K562 (cell line): ENCODE data around the gene PARK7. TPM values are rescaled to one million over a fixed set of nuclear protein-coding genes. Genes with fewer than 3 reads are reported as not detected.

ENCODE experiments used
- CLOCK ChIP-seq: fragments of 250-450 bp; sonication (Bioruptor Pico); IDR thresholded peaks from 2 replicates; pipeline ENCODE4 v1.4.0; 2020; ENCODE audit warnings: mild to moderate bottlenecking, moderate library complexity, borderline replicate concordance
- EGR1 ChIP-seq: fragments of 450-650 bp; conservative IDR thresholded peaks from 2 replicates; pipeline ENCODE4 v1.6.1; 2017; ENCODE audit warnings: mild to moderate bottlenecking
- ERF ChIP-seq: fragments of 450-650 bp; formaldehyde crosslinking; IDR thresholded peaks from 2 replicates; pipeline ENCODE4 v1.4.0; 2020; ENCODE audit warnings: mild to moderate bottlenecking, mixed read lengths
- ESRRA ChIP-seq: fragments of 450-650 bp; IDR thresholded peaks from 2 replicates; pipeline ENCODE4 v1.6.1; 2014; ENCODE audit warnings: low read depth, mild to moderate bottlenecking, moderate library complexity, borderline replicate concordance
- FOS ChIP-seq: IDR thresholded peaks from 3 replicates; pipeline ENCODE4 v1.6.1; 2011; ENCODE audit not compliant: insufficient read length; ENCODE audit errors: extremely low read depth
- FOXK1 ChIP-seq: sonication (generic); formaldehyde crosslinking; IDR thresholded peaks from 2 replicates; pipeline ENCODE4 v1.8.0; 2022; ENCODE audit warnings: missing genetic modification reagents, mild to moderate bottlenecking, borderline replicate concordance
- HNRNPUL1 ChIP-seq: fragments of 200-400 bp; formaldehyde crosslinking; IDR thresholded peaks from 2 replicates; pipeline ENCODE4 v1.6.1; 2017; ENCODE audit warnings: low read length
- L3MBTL2 ChIP-seq: fragments of 450-650 bp; IDR thresholded peaks from 2 replicates; pipeline ENCODE4 v1.6.1; 2016; ENCODE audit warnings: mild to moderate bottlenecking, moderate library complexity
- PHTF2 ChIP-seq: fragments of 250-450 bp; sonication (Bioruptor Pico); IDR thresholded peaks from 2 replicates; pipeline ENCODE4 v1.5.0; 2021; ENCODE audit warnings: mild to moderate bottlenecking
- PTRF ChIP-seq: fragments of 450-650 bp; IDR thresholded peaks from 2 replicates; pipeline ENCODE4 v1.6.1; 2016; ENCODE audit warnings: mild to moderate bottlenecking, missing genetic modification characterization, missing compliant biosample characterization
- TCFL5 ChIP-seq: fragments of 250-450 bp; sonication (Bioruptor Pico); conservative IDR thresholded peaks from 2 replicates; pipeline ENCODE4 v1.6.1; 2021; ENCODE audit warnings: mild to moderate bottlenecking, moderate library complexity, matching md5 sums
- ZNF12 ChIP-seq: sonication (generic); formaldehyde crosslinking; IDR thresholded peaks from 2 replicates; pipeline ENCODE4 v1.4.0; 2020; ENCODE audit warnings: mild to moderate bottlenecking, missing genetic modification reagents
- ZNF282 ChIP-seq: sonication (generic); formaldehyde crosslinking; IDR thresholded peaks from 2 replicates; pipeline ENCODE4 v1.8.1; 2023; ENCODE audit warnings: missing genetic modification reagents
- ZNF639 ChIP-seq, 2 experiments: fragments of 200-800 bp in 1 of 2; sonication (Bioruptor generic) in 1 of 2; sonication (generic) in 1 of 2; formaldehyde crosslinking in 1 of 2; IDR thresholded peaks in 1 of 2; conservative IDR thresholded peaks in 1 of 2; 2 replicates each; pipeline versions ENCODE4 v1.5.0 to v1.6.1; 2016 to 2020; ENCODE audit warnings: missing compliant biosample characterization in 1 of 2, missing genetic modification characterization in 1 of 2, missing genetic modification reagents in 1 of 2
- ZNF695 ChIP-seq: fragments of 450-650 bp; formaldehyde crosslinking; IDR thresholded peaks from 2 replicates; pipeline ENCODE4 v1.4.0; 2020; ENCODE audit warnings: mild to moderate bottlenecking, moderate library complexity
- ZNF76 ChIP-seq: fragments of 250-450 bp; sonication (Bioruptor Pico); IDR thresholded peaks from 2 replicates; pipeline ENCODE4 v1.4.0; 2020; ENCODE audit warnings: mild to moderate bottlenecking, moderate library complexity, borderline replicate concordance
- polyA plus RNA-seq, 8 experiments: library from polyadenylated mRNA; depleted of rRNA in 4 of 8; stranded (reverse) in 5 of 8; unstranded in 3 of 8; fragments of >200 nt; fragmentation: Nextera tagmentation in 2 of 8; fragmentation: Illumina TruSeq in 1 of 8; extraction: Ambion mirVana in 2 of 8; extraction: Trizol in 1 of 8; gene quantifications; 2 replicates each; pipeline versions ENCODE4 v1.2.1 to v1.2.3, GENCODE V29; 2011 to 2014; ENCODE audit warnings: inconsistent platforms in 1 of 8, missing spikeins in 1 of 8
- total RNA-seq, 7 experiments: library from RNA; depleted of rRNA in 6 of 7; stranded (reverse); fragments of >200 nt in 6 of 7; fragmentation: Illumina TruSeq in 2 of 7; extraction: Trizol in 2 of 7; gene quantifications; 2 replicates each; pipeline versions ENCODE4 v1.2.1 to v1.2.3, GENCODE V29; 2011 to 2021; ENCODE audit warnings: low replicate concordance in 1 of 7
- TF ChIP-seq, protein P1 (sequence below): fragments of 150-350 bp; IDR thresholded peaks from 2 replicates; pipeline ENCODE4 v1.6.1; 2014; ENCODE audit warnings: low read depth, mild to moderate bottlenecking, low read length, borderline replicate concordance
- TF ChIP-seq, protein P2 (sequence below): fragments of 250-450 bp; sonication (Bioruptor Pico); IDR thresholded peaks from 2 replicates; pipeline ENCODE4 v1.5.1; 2021; ENCODE audit warnings: mild to moderate bottlenecking

The PARK7 gene
- total and polyA plus RNA-seq, 9 of the 15 experiments (the other 6 are each of a cell fraction or from before 2014, with no cell fraction given): 374 to 1,298 (median 484) TPM

DNA sequence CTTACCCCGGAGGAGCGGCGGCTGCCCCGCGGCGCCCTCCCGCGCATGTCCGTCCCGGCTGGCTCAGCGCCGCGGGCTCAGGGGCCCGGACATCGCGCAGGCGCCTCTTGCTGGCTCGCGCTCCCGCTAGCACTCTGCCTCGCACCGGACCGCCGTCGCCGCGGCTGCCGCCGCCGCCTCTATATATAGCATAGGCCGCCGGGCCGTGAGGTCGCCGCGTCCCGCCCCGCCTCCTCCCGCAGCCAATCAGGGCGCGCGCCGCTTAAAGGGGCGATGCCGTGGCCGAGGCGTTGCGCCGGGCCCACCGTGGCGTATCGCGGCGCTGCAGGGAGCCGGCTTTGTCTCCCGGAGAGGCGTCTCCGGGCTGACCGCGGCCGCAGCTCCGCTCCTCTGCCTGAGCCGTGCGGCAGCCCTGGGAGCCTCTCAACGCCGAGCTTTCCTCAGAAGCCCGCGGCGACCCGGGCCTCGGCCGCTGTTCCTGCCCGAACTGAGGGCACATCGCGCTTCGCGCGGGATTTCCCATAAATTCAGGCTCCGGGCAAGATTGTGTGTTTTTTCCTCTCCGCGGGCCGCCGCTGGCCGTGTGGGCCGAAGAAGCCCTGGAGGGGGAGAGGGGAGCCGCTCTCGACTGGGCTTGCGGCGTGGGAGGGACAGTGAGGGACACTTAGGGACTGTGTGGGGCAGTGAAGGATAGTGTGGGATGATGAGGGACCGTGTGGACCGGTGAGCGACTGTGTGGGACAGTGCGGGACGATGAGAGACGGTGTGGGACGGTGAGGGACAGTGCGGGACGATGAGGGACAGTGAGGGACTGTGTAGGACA is 64.9 kb downstream of the PARK7 start, which contains the start of gene ERRFI1 (continued):
- TF ChIP-seq, protein P1, sequence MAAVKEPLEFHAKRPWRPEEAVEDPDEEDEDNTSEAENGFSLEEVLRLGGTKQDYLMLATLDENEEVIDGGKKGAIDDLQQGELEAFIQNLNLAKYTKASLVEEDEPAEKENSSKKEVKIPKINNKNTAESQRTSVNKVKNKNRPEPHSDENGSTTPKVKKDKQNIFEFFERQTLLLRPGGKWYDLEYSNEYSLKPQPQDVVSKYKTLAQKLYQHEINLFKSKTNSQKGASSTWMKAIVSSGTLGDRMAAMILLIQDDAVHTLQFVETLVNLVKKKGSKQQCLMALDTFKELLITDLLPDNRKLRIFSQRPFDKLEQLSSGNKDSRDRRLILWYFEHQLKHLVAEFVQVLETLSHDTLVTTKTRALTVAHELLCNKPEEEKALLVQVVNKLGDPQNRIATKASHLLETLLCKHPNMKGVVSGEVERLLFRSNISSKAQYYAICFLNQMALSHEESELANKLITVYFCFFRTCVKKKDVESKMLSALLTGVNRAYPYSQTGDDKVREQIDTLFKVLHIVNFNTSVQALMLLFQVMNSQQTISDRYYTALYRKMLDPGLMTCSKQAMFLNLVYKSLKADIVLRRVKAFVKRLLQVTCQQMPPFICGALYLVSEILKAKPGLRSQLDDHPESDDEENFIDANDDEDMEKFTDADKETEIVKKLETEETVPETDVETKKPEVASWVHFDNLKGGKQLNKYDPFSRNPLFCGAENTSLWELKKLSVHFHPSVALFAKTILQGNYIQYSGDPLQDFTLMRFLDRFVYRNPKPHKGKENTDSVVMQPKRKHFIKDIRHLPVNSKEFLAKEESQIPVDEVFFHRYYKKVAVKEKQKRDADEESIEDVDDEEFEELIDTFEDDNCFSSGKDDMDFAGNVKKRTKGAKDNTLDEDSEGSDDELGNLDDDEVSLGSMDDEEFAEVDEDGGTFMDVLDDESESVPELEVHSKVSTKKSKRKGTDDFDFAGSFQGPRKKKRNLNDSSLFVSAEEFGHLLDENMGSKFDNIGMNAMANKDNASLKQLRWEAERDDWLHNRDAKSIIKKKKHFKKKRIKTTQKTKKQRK: no peak
- TF ChIP-seq FOS: peak; percentile 55
- no peak for TF ChIP-seq TCFL5
- 0 out of 2 replicates have a peak, but pooled peaks have one; percentile 83 for TF ChIP-seq FOXK1 (CRISPR knock-in tag)
- TF ChIP-seq, protein P2, sequence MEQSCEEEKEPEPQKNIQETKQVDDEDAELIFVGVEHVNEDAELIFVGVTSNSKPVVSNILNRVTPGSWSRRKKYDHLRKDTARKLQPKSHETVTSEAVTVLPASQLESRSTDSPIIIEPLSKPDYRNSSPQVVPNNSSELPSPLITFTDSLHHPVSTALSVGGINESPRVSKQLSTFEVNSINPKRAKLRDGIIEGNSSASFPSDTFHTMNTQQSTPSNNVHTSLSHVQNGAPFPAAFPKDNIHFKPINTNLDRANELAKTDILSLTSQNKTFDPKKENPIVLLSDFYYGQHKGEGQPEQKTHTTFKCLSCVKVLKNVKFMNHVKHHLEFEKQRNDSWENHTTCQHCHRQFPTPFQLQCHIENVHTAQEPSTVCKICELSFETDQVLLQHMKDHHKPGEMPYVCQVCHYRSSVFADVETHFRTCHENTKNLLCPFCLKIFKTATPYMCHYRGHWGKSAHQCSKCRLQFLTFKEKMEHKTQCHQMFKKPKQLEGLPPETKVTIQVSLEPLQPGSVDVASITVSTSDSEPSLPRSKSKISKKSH: no peak
- no peak for TF ChIP-seq ZNF695
- TF ChIP-seq L3MBTL2: peak; percentile 100
- peak; percentile 94; the same call in 1 of the 2 replicates for TF ChIP-seq ZNF282 (CRISPR knock-in tag)
- 0 out of 2 replicates have a peak, but pooled peaks have one; percentile 21 for TF ChIP-seq ERF
- TF ChIP-seq ZNF76 (CRISPR knock-in tag): no peak
- TF ChIP-seq ESRRA: peak; percentile 58; the same call in 1 of the 2 replicates
- TF ChIP-seq ZNF12 (CRISPR knock-in tag): 0 out of 2 replicates have a peak, but pooled peaks have one; percentile 86
- TF ChIP-seq HNRNPUL1: no peak
- TF ChIP-seq CLOCK (CRISPR knock-in tag): no peak
- no peak for TF ChIP-seq EGR1
- TF ChIP-seq ZNF639 (CRISPR knock-in tag; conservative IDR thresholded peaks at IDR 0.05 in 1 of 2, IDR thresholded peaks at IDR 0.05 in 1 of 2): peak in 1 of 2 experiments; percentile 56; a peak in 2 of 4 replicates
- no peak for TF ChIP-seq PHTF2 (CRISPR knock-in tag)
- TF ChIP-seq PTRF: no peak
